Measurements from ENCODE around the gene RPS23.

The RPS23 gene

GRCh38 chr5:82244151-82244550 lies 34.0 kb downstream of the RPS23 start:
- DNase-seq = no peak

- DNase-seq = no peak
These were observed 43.3 kb downstream of the RPS23 start for GRCh38 chr5:82234885-82235284.

- DNase-seq = peak; percentile 60 to 75
These were observed 52.5 kb downstream of the RPS23 start for GRCh38 chr5:82225525-82226172.

All from CD4-positive, alpha-beta T cell treated with Interferon alpha-2 for 1 hour (primary cell).